Measurements from ENCODE around the gene FBL. TPM values are rescaled to one million over a fixed set of nuclear protein-coding genes. Genes with fewer than 3 reads are reported as not detected.

FBL gene
- total RNA-seq, result 100 to 1,000 TPM in 1 of 2 donors, 10 to 100 TPM in 1; 59.2 to 166 TPM

GRCh38 chr19:39845933-39846677, at the start of gene FBL:
Gene FBL (minus strand): TSS chr19:39846379. CDS start chr19:39846300, 79 bp downstream.

GRCh38 chr19:39833464-39834286, 12.5 kb downstream of the FBL start, which contains the start of gene DYRK1B:
Gene DYRK1B (minus strand): TSS chr19:39834162. CDS start chr19:39831867, 2,295 bp downstream.

Small RNA genes lying within 50 kb of the gene (small RNA-seq; reads per million reads assigned to genes)
- 0 reads per million in 2 donors for gene MIR6719

Other genes with a start within 250 kb of the FBL start
- gene LGALS13, start 243.9 kb downstream of the FBL start, total RNA-seq, result not detected
- not detected for gene LGALS16, start 190.5 kb downstream of the FBL start, total RNA-seq
- not detected for gene LGALS14, start 141.9 kb downstream of the FBL start, total RNA-seq
- not detected for gene CLC, start 108.3 kb downstream of the FBL start, total RNA-seq
- gene LEUTX, start 67.5 kb downstream of the FBL start, total RNA-seq, result not detected
- gene DYRK1B, start 12.2 kb downstream of the FBL start, total RNA-seq, result 10 to 100 TPM in 1 of 2 donors, 1 to 10 TPM in 1; 10.0 to 21.0 TPM
- under 1 TPM; under 0.01 to 0.33 TPM for gene FCGBP, start 88.3 kb upstream of the FBL start, total RNA-seq
- gene PSMC4, start 124.8 kb upstream of the FBL start, total RNA-seq, result 100 to 1,000 TPM; 163 to 225 TPM
- 1 to 10 TPM; 5.5 to 5.7 TPM for gene ZNF546, start 150.7 kb upstream of the FBL start, total RNA-seq
- 10 to 100 TPM; 11.7 to 19.0 TPM for gene ZNF780B, start 209.9 kb upstream of the FBL start, total RNA-seq
- gene ZNF780A, start 244.6 kb upstream of the FBL start, total RNA-seq, result 10 to 100 TPM in 1 of 2 donors, 1 to 10 TPM in 1; 7.9 to 12.0 TPM